SK-N-SH treated with all-trans-retinoic acid at 6 μM for 48 hours (cell line): Measurements from ENCODE around the gene EPB42.
A peak's percentile ranks its signal among the peaks of the same experiment; 100 is the strongest.
"Not testable (repeated sequence)": the region's sequence is repeated elsewhere in the genome, so short reads cannot be mapped to it uniquely, and the experiment has no call there.

ENCODE experiments used
- ATAC-seq: fragments of 200-7000 bp; cut with Tn5 transposase; 3 replicates; pipeline ENCODE4 v1.9.1; 2020; ENCODE audit warnings: mild to moderate bottlenecking, moderate library complexity
- ARNTL ChIP-seq: fragments of 450-650 bp; formaldehyde crosslinking; IDR thresholded peaks from 2 replicates; pipeline ENCODE4 v1.5.0; 2020; ENCODE audit warnings: low read depth, mild to moderate bottlenecking, moderate library complexity, borderline replicate concordance
- BACH2 ChIP-seq: fragments of 250-450 bp; sonication (Bioruptor Pico); IDR thresholded peaks from 2 replicates; pipeline ENCODE4 v1.9.0; 2021; ENCODE audit warnings: mild to moderate bottlenecking, borderline replicate concordance
- ESRRG ChIP-seq: fragments of 250-450 bp; sonication (Bioruptor Pico); IDR thresholded peaks from 2 replicates; pipeline ENCODE4 v1.6.1; 2021; ENCODE audit warnings: mild to moderate bottlenecking
- GLIS3 ChIP-seq: fragments of 250-450 bp; sonication (Bioruptor Pico); IDR thresholded peaks from 2 replicates; pipeline ENCODE4 v1.5.0; 2020; ENCODE audit warnings: mild to moderate bottlenecking, moderate library complexity
- ISL1 ChIP-seq: fragments of 250-450 bp; sonication (Bioruptor Pico); IDR thresholded peaks from 2 replicates; pipeline ENCODE4 v2.1.2; 2022; ENCODE audit warnings: mild to moderate bottlenecking, moderate library complexity
- OSR1 ChIP-seq: fragments of 250-450 bp; sonication (Bioruptor Pico); IDR thresholded peaks from 2 replicates; pipeline ENCODE4 v1.8.0; 2022; ENCODE audit warnings: moderate library complexity, mild to moderate bottlenecking, inconsistent platforms
- PATZ1 ChIP-seq: fragments of 250-450 bp; sonication (Bioruptor Pico); IDR thresholded peaks from 2 replicates; pipeline ENCODE4 v1.8.0; 2020; ENCODE audit warnings: mild to moderate bottlenecking, moderate library complexity, borderline replicate concordance
- POU6F1 ChIP-seq: fragments of 250-450 bp; sonication (Bioruptor Pico); IDR thresholded peaks from 2 replicates; pipeline ENCODE4 v1.8.0; 2021; ENCODE audit warnings: low read depth, mild to moderate bottlenecking, moderate library complexity, borderline replicate concordance
- PPARA ChIP-seq: fragments of 250-450 bp; sonication (Bioruptor Pico); IDR thresholded peaks from 2 replicates; pipeline ENCODE4 v1.5.0; 2020; ENCODE audit warnings: mild to moderate bottlenecking, borderline replicate concordance
- RARB ChIP-seq: fragments of 250-450 bp; sonication (Bioruptor Pico); IDR thresholded peaks from 2 replicates; pipeline ENCODE4 v1.8.0; 2021; ENCODE audit warnings: mild to moderate bottlenecking, moderate library complexity
- SNAI2 ChIP-seq: fragments of 250-450 bp; sonication (Bioruptor Pico); IDR thresholded peaks from 2 replicates; pipeline ENCODE4 v1.5.0; 2020; ENCODE audit warnings: mild to moderate bottlenecking, moderate library complexity
- TCF4 ChIP-seq: fragments of 250-450 bp; sonication (Bioruptor Pico); IDR thresholded peaks from 2 replicates; pipeline ENCODE4 v1.8.0; 2021; ENCODE audit warnings: mild to moderate bottlenecking, moderate library complexity, borderline replicate concordance
- TSHZ2 ChIP-seq: fragments of 250-450 bp; sonication (Bioruptor Pico); IDR thresholded peaks from 2 replicates; pipeline ENCODE4 v1.5.0; 2020; ENCODE audit warnings: mild to moderate bottlenecking, moderate library complexity
- ZC3H10 ChIP-seq: fragments of 250-450 bp; sonication (Bioruptor Pico); IDR thresholded peaks from 2 replicates; pipeline ENCODE4 v1.5.1; 2021; ENCODE audit warnings: mild to moderate bottlenecking, moderate library complexity
- ZFP3 ChIP-seq: fragments of 250-450 bp; sonication (Bioruptor Pico); IDR thresholded peaks from 2 replicates; pipeline ENCODE4 v1.5.0; 2020; ENCODE audit warnings: mild to moderate bottlenecking, moderate library complexity
- ZFP30 ChIP-seq: fragments of 450-650 bp; formaldehyde crosslinking; IDR thresholded peaks from 2 replicates; pipeline ENCODE4 v1.5.0; 2022; ENCODE audit warnings: mild to moderate bottlenecking, moderate library complexity
- ZNF70 ChIP-seq: fragments of 450-650 bp; formaldehyde crosslinking; IDR thresholded peaks from 2 replicates; pipeline ENCODE4 v1.5.0; 2020; ENCODE audit warnings: mild to moderate bottlenecking, moderate library complexity
- ZNF8 ChIP-seq: fragments of 450-650 bp; formaldehyde crosslinking; IDR thresholded peaks from 2 replicates; pipeline ENCODE4 v1.5.0; 2020; ENCODE audit warnings: mild to moderate bottlenecking, moderate library complexity

Gene EPB42

GRCh38 chr15:43229977-43230376, 9.2 kb upstream of the EPB42 start:
- TF ChIP-seq ZFP30 (CRISPR knock-in tag) (no peak), RARB (CRISPR knock-in tag) (no peak), ZC3H10 (CRISPR knock-in tag) (no peak), PATZ1 (CRISPR knock-in tag) (no peak), ZNF8 (CRISPR knock-in tag) (no peak), ESRRG (no peak), BACH2 (CRISPR knock-in tag) (no peak), TSHZ2 (no peak), POU6F1 (CRISPR knock-in tag) (no peak), TCF4 (CRISPR knock-in tag) (no peak), ZNF70 (no peak)
- no peak for ATAC-seq

- TF ChIP-seq ZNF8 (CRISPR knock-in tag) (no peak), OSR1 (CRISPR knock-in tag) (no peak), ESRRG (no peak), PATZ1 (CRISPR knock-in tag) (no peak), ARNTL (CRISPR knock-in tag) (no peak)
- ATAC-seq = no peak
Measured at GRCh38 chr15:43226436-43227305, 5.9 kb upstream of the EPB42 start.

- ATAC-seq = not testable (repeated sequence)
Measured at GRCh38 chr15:43225950-43226255, 5.1 kb upstream of the EPB42 start.

- TF ChIP-seq OSR1 (CRISPR knock-in tag) (no peak), ZNF70 (no peak), BACH2 (CRISPR knock-in tag) (no peak), RARB (CRISPR knock-in tag) (no peak), SNAI2 (no peak), ZFP30 (CRISPR knock-in tag) (no peak), GLIS3 (CRISPR knock-in tag) (no peak), ISL1 (no peak), ARNTL (CRISPR knock-in tag) (no peak), TCF4 (CRISPR knock-in tag) (no peak), ZFP3 (CRISPR knock-in tag) (no peak), PPARA (CRISPR knock-in tag) (no peak), PATZ1 (CRISPR knock-in tag) (no peak)
- peak; percentile 98 for ATAC-seq
Measured at GRCh38 chr15:43225201-43225949, 4.6 kb upstream of the EPB42 start.
